Kidney tubule cell (primary cell): ENCODE results near the gene HSP90AA1.
"Not testable (repeated sequence)": the region's sequence is repeated elsewhere in the genome, so short reads cannot be mapped to it uniquely, and the experiment has no call there.

Experiments used
- DNase-seq: peaks from one replicate; pipeline ENCODE4 v3.0.0-alpha.2; 2018; ENCODE audit warnings: low spot score

Gene HSP90AA1

GRCh38 chr14:102066041-102066451, 20.8 kb downstream of the HSP90AA1 start:
- no peak for DNase-seq

- DNase-seq = not testable (repeated sequence)
Measured at GRCh38 chr14:102064590-102064989, 22.3 kb downstream of the HSP90AA1 start.

- DNase-seq = no peak
Measured at GRCh38 chr14:102063808-102064429, 22.9 kb downstream of the HSP90AA1 start.

GRCh38 chr14:102063109-102063807, 23.6 kb downstream of the HSP90AA1 start:
- peak; percentile 87 for DNase-seq

- DNase-seq = no peak
Measured at GRCh38 chr14:102058961-102059360, 27.9 kb downstream of the HSP90AA1 start.

- DNase-seq = no peak
Measured at GRCh38 chr14:102058146-102058545, 28.7 kb downstream of the HSP90AA1 start.

GRCh38 chr14:102057480-102058114, 29.2 kb downstream of the HSP90AA1 start:
- no peak for DNase-seq

- no peak for DNase-seq
Measured at GRCh38 chr14:102056694-102057442, 30.0 kb downstream of the HSP90AA1 start.

GRCh38 chr14:102055181-102055901, 31.5 kb downstream of the HSP90AA1 start:
- peak; percentile 32 for DNase-seq

GRCh38 chr14:102052522-102052921, 34.3 kb downstream of the HSP90AA1 start:
- no peak for DNase-seq

GRCh38 chr14:102050625-102051024, 36.2 kb downstream of the HSP90AA1 start:
- DNase-seq = no peak

- no peak for DNase-seq
Measured at GRCh38 chr14:102050026-102050405, 36.8 kb downstream of the HSP90AA1 start.

GRCh38 chr14:102049258-102050025, 37.4 kb downstream of the HSP90AA1 start:
- no peak for DNase-seq

- DNase-seq = no peak
Measured at GRCh38 chr14:102047808-102048540, 38.9 kb downstream of the HSP90AA1 start.

GRCh38 chr14:102046337-102047278, 40.2 kb downstream of the HSP90AA1 start:
- DNase-seq = peak; percentile 60

- DNase-seq = no peak
Measured at GRCh38 chr14:102044566-102044965, 42.3 kb downstream of the HSP90AA1 start.

- no peak for DNase-seq
Measured at GRCh38 chr14:102043251-102044025, 43.4 kb downstream of the HSP90AA1 start.

GRCh38 chr14:102042699-102043098, 44.1 kb downstream of the HSP90AA1 start:
- DNase-seq = no peak
